Left forelimb (tissue), 1 donor: ENCODE measurements around the gene YBX2.
"Not testable (repeated sequence)": the region's sequence is repeated elsewhere in the genome, so short reads cannot be mapped to it uniquely, and the experiment has no call there.

Source experiments
- DNase-seq: peaks from one replicate; pipeline ENCODE4 v3.0.0-alpha.2; 2018; ENCODE audit warnings: low spot score

The YBX2 gene

GRCh38 chr17:7294614-7295153 is at the start of gene YBX2:
Gene YBX2, minus strand, starts transcription at chr17:7294639. Its CDS starts 139 bp downstream, at chr17:7294500.
- DNase-seq = peak; percentile 71

GRCh38 chr17:7343250-7343649 is 48.8 kb upstream of the YBX2 start:
- DNase-seq = no peak

GRCh38 chr17:7341842-7342241 is 47.4 kb upstream of the YBX2 start:
- DNase-seq = no peak

GRCh38 chr17:7340179-7340578 is 45.7 kb upstream of the YBX2 start:
- DNase-seq = no peak

GRCh38 chr17:7337600-7337999 is 43.2 kb upstream of the YBX2 start:
- DNase-seq = not testable (repeated sequence)

GRCh38 chr17:7336240-7337175 is 42.1 kb upstream of the YBX2 start, which contains the start of gene ACAP1:
Gene ACAP1, plus strand, starts transcription at chr17:7336529. Its CDS starts 206 bp downstream, at chr17:7336735.
- DNase-seq = no peak

GRCh38 chr17:7335765-7336164 is 41.3 kb upstream of the YBX2 start:
- DNase-seq = not testable (repeated sequence)

- no peak for DNase-seq
Observed at GRCh38 chr17:7334938-7335538, 40.6 kb upstream of the YBX2 start.

- DNase-seq = not testable (repeated sequence)
Observed at GRCh38 chr17:7332600-7333069, 38.2 kb upstream of the YBX2 start.

- DNase-seq = no peak
Observed at GRCh38 chr17:7332111-7332510, 37.7 kb upstream of the YBX2 start.

GRCh38 chr17:7330638-7331015 is 36.2 kb upstream of the YBX2 start:
- DNase-seq = no peak

GRCh38 chr17:7329997-7330637 is 35.7 kb upstream of the YBX2 start:
- peak; percentile 86 for DNase-seq

GRCh38 chr17:7329374-7329996 is 35.0 kb upstream of the YBX2 start:
- DNase-seq = peak; percentile 98

- no peak for DNase-seq
Observed at GRCh38 chr17:7328840-7329373, 34.5 kb upstream of the YBX2 start, which contains the start of gene NEURL4. Gene NEURL4, minus strand, starts transcription at chr17:7329335. Its CDS starts 23 bp downstream, at chr17:7329312.

GRCh38 chr17:7328009-7328408 is 33.6 kb upstream of the YBX2 start:
- no peak for DNase-seq

- DNase-seq = no peak
Observed at GRCh38 chr17:7327501-7327900, 33.1 kb upstream of the YBX2 start.

- no peak for DNase-seq
Observed at GRCh38 chr17:7327056-7327455, 32.6 kb upstream of the YBX2 start.

- no peak for DNase-seq
Observed at GRCh38 chr17:7326186-7326585, 31.7 kb upstream of the YBX2 start.

- no peak for DNase-seq
Observed at GRCh38 chr17:7325031-7325528, 30.6 kb upstream of the YBX2 start.

- DNase-seq = no peak
Observed at GRCh38 chr17:7324438-7324779, 30.0 kb upstream of the YBX2 start.

- DNase-seq = no peak
Observed at GRCh38 chr17:7323731-7324437, 29.4 kb upstream of the YBX2 start.
